ENCODE data around the gene CFAP410. TPM values are rescaled to one million over a fixed set of nuclear protein-coding genes. Genes with fewer than 3 reads are reported as not detected.
A peak's percentile ranks its signal among the peaks of the same experiment; 100 is the strongest.

The CFAP410 gene
- total RNA-seq, 1 donor from 2014 or later: 20.2 TPM

- Histone ChIP-seq H3K36me3 (ENCODE audit: control insufficient read depth, insufficient read depth, low read length) (no peaks in the 10 kb centered on the region), H3K27me3 (ENCODE audit: control insufficient read depth, insufficient read depth, low read length) (peaks cover 22% of the 10 kb centered on the region), H3K4me3 (ENCODE audit: low read depth, low read length) (no peak overlapping the region)
- no peak for TF ChIP-seq CTCF (IDR thresholded peaks at IDR 0.05; ENCODE audit: insufficient read depth, low read length, poor library complexity, severe bottlenecking)
- DNase-seq (ENCODE audit: low read depth): no peak
Measured at GRCh38 chr21:44372616-44373015, 33.4 kb upstream of the CFAP410 start.

GRCh38 chr21:44371596-44371995 lies 32.4 kb upstream of the CFAP410 start:
- Histone ChIP-seq H3K36me3 (ENCODE audit: control insufficient read depth, insufficient read depth, low read length) (no peaks in the 10 kb centered on the region), H3K4me3 (ENCODE audit: low read depth, low read length) (no peak overlapping the region), H3K27me3 (ENCODE audit: control insufficient read depth, insufficient read depth, low read length) (peaks cover 26% of the 10 kb centered on the region)
- no peak for TF ChIP-seq CTCF (IDR thresholded peaks at IDR 0.05; ENCODE audit: insufficient read depth, low read length, poor library complexity, severe bottlenecking)
- no peak for DNase-seq (ENCODE audit: low read depth)

GRCh38 chr21:44370786-44371410 lies 31.7 kb upstream of the CFAP410 start:
- H3K36me3 ChIP-seq (ENCODE audit: control insufficient read depth, insufficient read depth, low read length): no peaks in the 10 kb centered on the region
- H3K27me3 ChIP-seq (ENCODE audit: control insufficient read depth, insufficient read depth, low read length): peaks cover 26% of the 10 kb centered on the region
- DNase-seq (ENCODE audit: low read depth): no peak
- no peak overlapping the region for H3K4me3 ChIP-seq (ENCODE audit: low read depth, low read length)
- TF ChIP-seq CTCF (IDR thresholded peaks at IDR 0.05; ENCODE audit: insufficient read depth, low read length, poor library complexity, severe bottlenecking): no peak

GRCh38 chr21:44370027-44370735 lies 31.0 kb upstream of the CFAP410 start:
- TF ChIP-seq CTCF (IDR thresholded peaks at IDR 0.05; ENCODE audit: insufficient read depth, low read length, poor library complexity, severe bottlenecking): no peak
- no peaks in the 10 kb centered on the region for H3K36me3 ChIP-seq (ENCODE audit: control insufficient read depth, insufficient read depth, low read length)
- H3K4me3 ChIP-seq (ENCODE audit: low read depth, low read length): no peak overlapping the region
- peak; percentile 50 for DNase-seq (ENCODE audit: low read depth)
- peaks cover 26% of the 10 kb centered on the region for H3K27me3 ChIP-seq (ENCODE audit: control insufficient read depth, insufficient read depth, low read length)

- H3K4me3 ChIP-seq (ENCODE audit: low read depth, low read length): no peak overlapping the region
- peak; percentile 4 for TF ChIP-seq CTCF (IDR thresholded peaks at IDR 0.05; ENCODE audit: insufficient read depth, low read length, poor library complexity, severe bottlenecking)
- H3K27me3 ChIP-seq (ENCODE audit: control insufficient read depth, insufficient read depth, low read length): peaks cover 26% of the 10 kb centered on the region
- no peaks in the 10 kb centered on the region for H3K36me3 ChIP-seq (ENCODE audit: control insufficient read depth, insufficient read depth, low read length)
- DNase-seq (ENCODE audit: low read depth): no peak
Measured at GRCh38 chr21:44368711-44369446, 29.7 kb upstream of the CFAP410 start.
